Liver (tissue), 9 donors: ENCODE data around the gene KRTAP9-4. TPM values are rescaled to one million over a fixed set of nuclear protein-coding genes. Genes with fewer than 3 reads are reported as not detected.
"Not testable (repeated sequence)": the region's sequence is repeated elsewhere in the genome, so short reads cannot be mapped to it uniquely, and the experiment has no call there.

Experiments
- DNase-seq: peaks from one replicate; pipeline ENCODE4 v3.0.0-alpha.2; 2017; ENCODE audit warnings: low spot score
- H3K27ac ChIP-seq, 2 donors: one replicate each; pipeline ENCODE4 v1.7.0; 2013; ENCODE audit warnings: inconsistent platforms in 2 of 2, low read length in 2 of 2, control low read depth in 1 of 2, low read depth in 1 of 2, mild to moderate bottlenecking in 1 of 2
- H3K27me3 ChIP-seq, 4 donors: one replicate each; pipeline versions ENCODE4 v1.6.1 to v1.7.0; 2013; ENCODE audit warnings: low read length in 3 of 4, inconsistent platforms in 1 of 4, mild to moderate bottlenecking in 1 of 4, moderate library complexity in 1 of 4; ENCODE audit not compliant: control insufficient read depth in 4 of 4, insufficient read depth in 4 of 4
- H3K36me3 ChIP-seq, 4 donors: one replicate each; pipeline versions ENCODE4 v1.6.1 to v1.7.0; 2013; ENCODE audit warnings: low read length in 3 of 4, mild to moderate bottlenecking in 3 of 4, low read depth in 1 of 4, moderate library complexity in 1 of 4; ENCODE audit not compliant: control insufficient read depth in 4 of 4, insufficient read depth in 3 of 4
- H3K4me1 ChIP-seq, 4 donors: one replicate each; pipeline versions ENCODE4 v1.6.1 to v1.7.0; 2013; ENCODE audit warnings: low read length in 3 of 4, mild to moderate bottlenecking in 3 of 4, moderate library complexity in 1 of 4; ENCODE audit not compliant: control insufficient read depth in 4 of 4, insufficient read depth in 4 of 4
- H3K4me3 ChIP-seq, 3 donors: one replicate each; pipeline versions ENCODE4 v1.6.1 to v1.7.0; 2013; ENCODE audit warnings: low read length in 3 of 3, control low read depth in 1 of 3, low read depth in 1 of 3, mild to moderate bottlenecking in 1 of 3
- H3K9ac ChIP-seq, 2 donors: one replicate each; pipeline ENCODE4 v1.7.0; 2013; ENCODE audit warnings: low read length in 2 of 2, mild to moderate bottlenecking in 2 of 2, moderate library complexity in 2 of 2, control low read depth in 1 of 2, low read depth in 1 of 2
- H3K9me3 ChIP-seq, 4 donors: one replicate each; pipeline versions ENCODE4 v1.6.1 to v1.7.0; 2013; ENCODE audit warnings: low read length in 3 of 4; ENCODE audit not compliant: control insufficient read depth in 4 of 4
- CTCF ChIP-seq: fragments of 150-350 bp; IDR thresholded peaks from 2 replicates; pipeline ENCODE4 v1.5.1; 2017; ENCODE audit warnings: improper control_type of control experiment, low read depth, low read length; ENCODE audit not compliant: missing input control
- EGR1 ChIP-seq, 2 donors: IDR thresholded peaks; 2 replicates each; pipeline ENCODE4 v1.6.1; 2016 to 2018; ENCODE audit warnings: antibody characterized with exemption in 2 of 2, low read depth in 2 of 2
- FOXA2 ChIP-seq: IDR thresholded peaks from 2 replicates; pipeline ENCODE4 v1.6.1; 2016; ENCODE audit warnings: antibody characterized with exemption
- JUND ChIP-seq, 2 donors: IDR thresholded peaks; 2 replicates each; pipeline ENCODE4 v1.6.1; 2016; ENCODE audit warnings: antibody characterized with exemption in 2 of 2
- NR2F2 ChIP-seq: IDR thresholded peaks from 2 replicates; pipeline ENCODE4 v1.6.1; 2016; ENCODE audit warnings: antibody characterized with exemption
- RAD21 ChIP-seq, 2 donors: IDR thresholded peaks; 2 replicates each; pipeline ENCODE4 v1.6.1; 2016; ENCODE audit warnings: antibody characterized with exemption in 2 of 2, mild to moderate bottlenecking in 2 of 2
- RXRA ChIP-seq, 2 donors: IDR thresholded peaks; 2 replicates each; pipeline ENCODE4 v1.6.1; 2017 to 2018; ENCODE audit warnings: antibody characterized with exemption in 2 of 2, mild to moderate bottlenecking in 1 of 2
- SP1 ChIP-seq: IDR thresholded peaks from 2 replicates; pipeline ENCODE4 v1.6.1; 2018; ENCODE audit warnings: antibody characterized with exemption, mild to moderate bottlenecking
- ZBTB33 ChIP-seq: IDR thresholded peaks from 2 replicates; pipeline ENCODE4 v1.6.1; 2016; ENCODE audit warnings: antibody characterized with exemption
- WGBS: extraction: QIAGEN DNeasy Blood & Tissue Kit; methylation state at CpG from one replicate; pipeline ENCODE4 v1.1.7; 2013; 5-methylcytosine and 5-hydroxymethylcytosine counted together
- polyA plus RNA-seq, 2 donors: library from polyadenylated mRNA; stranded (reverse) in 1 of 2; unstranded in 1 of 2; fragments of 200-250 nt in 1 of 2; fragments of >200 nt in 1 of 2; fragmentation: Nextera tagmentation in 1 of 2; extraction: Ambion mirVana in 1 of 2; gene quantifications; one replicate each; pipeline versions ENCODE4 v1.2.1 to v1.2.3, GENCODE V29; 2013 to 2015
- total RNA-seq, 2 donors: library from RNA; depleted of rRNA; stranded (reverse); fragments of >200 nt; gene quantifications; one replicate each; pipeline ENCODE4 v1.2.3, GENCODE V29; 2014
- TF ChIP-seq, protein P1 (sequence below): IDR thresholded peaks from 2 replicates; pipeline ENCODE4 v1.6.1; 2016; ENCODE audit warnings: antibody characterized with exemption, mild to moderate bottlenecking
- donor health status: healthy.
- donor health status: healthy.
- donor health status: healthy.
- donor health status: healthy.
- donor health status: healthy.

KRTAP9-4 gene
- total RNA-seq, result not detected
- polyA plus RNA-seq, result not detected

GRCh38 chr17:41249637-41250240, at the start of gene KRTAP9-4:
KRTAP9-4 (plus strand) TSS chr17:41249687; CDS start chr17:41249721, 34 bp downstream.
- 51% methylated on average over 2 of the region's 2 CpGs for WGBS
- H3K27me3 ChIP-seq, result not testable (repeated sequence)

GRCh38 chr17:41211845-41212466, 37.5 kb upstream of the KRTAP9-4 start:
- TF ChIP-seq JUND (IDR thresholded peaks at IDR 0.05), result no peak
- TF ChIP-seq, protein P1, sequence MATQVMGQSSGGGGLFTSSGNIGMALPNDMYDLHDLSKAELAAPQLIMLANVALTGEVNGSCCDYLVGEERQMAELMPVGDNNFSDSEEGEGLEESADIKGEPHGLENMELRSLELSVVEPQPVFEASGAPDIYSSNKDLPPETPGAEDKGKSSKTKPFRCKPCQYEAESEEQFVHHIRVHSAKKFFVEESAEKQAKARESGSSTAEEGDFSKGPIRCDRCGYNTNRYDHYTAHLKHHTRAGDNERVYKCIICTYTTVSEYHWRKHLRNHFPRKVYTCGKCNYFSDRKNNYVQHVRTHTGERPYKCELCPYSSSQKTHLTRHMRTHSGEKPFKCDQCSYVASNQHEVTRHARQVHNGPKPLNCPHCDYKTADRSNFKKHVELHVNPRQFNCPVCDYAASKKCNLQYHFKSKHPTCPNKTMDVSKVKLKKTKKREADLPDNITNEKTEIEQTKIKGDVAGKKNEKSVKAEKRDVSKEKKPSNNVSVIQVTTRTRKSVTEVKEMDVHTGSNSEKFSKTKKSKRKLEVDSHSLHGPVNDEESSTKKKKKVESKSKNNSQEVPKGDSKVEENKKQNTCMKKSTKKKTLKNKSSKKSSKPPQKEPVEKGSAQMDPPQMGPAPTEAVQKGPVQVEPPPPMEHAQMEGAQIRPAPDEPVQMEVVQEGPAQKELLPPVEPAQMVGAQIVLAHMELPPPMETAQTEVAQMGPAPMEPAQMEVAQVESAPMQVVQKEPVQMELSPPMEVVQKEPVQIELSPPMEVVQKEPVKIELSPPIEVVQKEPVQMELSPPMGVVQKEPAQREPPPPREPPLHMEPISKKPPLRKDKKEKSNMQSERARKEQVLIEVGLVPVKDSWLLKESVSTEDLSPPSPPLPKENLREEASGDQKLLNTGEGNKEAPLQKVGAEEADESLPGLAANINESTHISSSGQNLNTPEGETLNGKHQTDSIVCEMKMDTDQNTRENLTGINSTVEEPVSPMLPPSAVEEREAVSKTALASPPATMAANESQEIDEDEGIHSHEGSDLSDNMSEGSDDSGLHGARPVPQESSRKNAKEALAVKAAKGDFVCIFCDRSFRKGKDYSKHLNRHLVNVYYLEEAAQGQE, result no peak
- Histone ChIP-seq H3K27ac (no peak overlapping the region), H3K27me3 (peaks cover 0 to 3% (median 0%) of the 10 kb centered on the region in 4 donors), H3K9me3 (peaks cover 0 to 4% (median 0%) of the 10 kb centered on the region in 4 donors), H3K36me3 (no peaks in the 10 kb centered on the region), H3K4me3 (no peak overlapping the region), H3K4me1 (no peaks in the 10 kb centered on the region), H3K9ac (no peak overlapping the region)
- WGBS, result 56% methylated on average over 1 of the region's 1 CpG
- no peak for DNase-seq

More at GRCh38 chr17:41249637-41250240, at the start of gene KRTAP9-4:
- H3K9ac ChIP-seq, H3K27ac ChIP-seq, H3K4me3 ChIP-seq, DNase-seq, H3K4me1 ChIP-seq, H3K9me3 ChIP-seq, H3K36me3 ChIP-seq: not testable (repeated sequence)

- Histone ChIP-seq H3K9me3 (no peaks in the 10 kb centered on the region), H3K4me1 (no peaks in the 10 kb centered on the region), H3K4me3 (no peak overlapping the region), H3K36me3 (no peaks in the 10 kb centered on the region), H3K27me3 (peaks cover 0 to 3% (median 0%) of the 10 kb centered on the region in 4 donors), H3K27ac (no peak overlapping the region), H3K9ac (no peak overlapping the region)
- no peak for DNase-seq
- no peak for TF ChIP-seq ZBTB33
- TF ChIP-seq NR2F2, result no peak
- TF ChIP-seq CTCF, result no peak
- no peak for TF ChIP-seq FOXA2
- TF ChIP-seq SP1, result no peak
- no peak for TF ChIP-seq EGR1 (IDR thresholded peaks at IDR 0.05; ENCODE audit: low read depth in 2 of 2)
- no peak for TF ChIP-seq RAD21 (IDR thresholded peaks at IDR 0.05)
- TF ChIP-seq JUND (IDR thresholded peaks at IDR 0.05), result no peak
- no peak for TF ChIP-seq RXRA (IDR thresholded peaks at IDR 0.05)
- WGBS, result 68% methylated on average over 7 of the region's 7 CpGs
Observed at GRCh38 chr17:41212524-41213169, 36.8 kb upstream of the KRTAP9-4 start.
